Sciatic nerve (tissue), 1 donor: ENCODE data around the gene DUOXA2. TPM values are rescaled to one million over a fixed set of nuclear protein-coding genes. Genes with fewer than 3 reads are reported as not detected.

ENCODE experiments used
- total RNA-seq: library from RNA; stranded (reverse); fragmentation: NEBNext Ultra II Directional; extraction: Animal tissue kit (Norgen Biotek cat#: 25700); gene quantifications from one replicate; pipeline ENCODE4 v1.2.1, GENCODE V29; 2021
- donor health status: DM: no; HTN: no; CAD: no.

DUOXA2 gene
- total RNA-seq, 1 donor from 2014 or later, result not detected

Other genes with a start within 250 kb of the DUOXA2 start
- gene TERB2, start 157.6 kb upstream of the DUOXA2 start, total RNA-seq, result not detected
- gene SORD, start 91.1 kb upstream of the DUOXA2 start, total RNA-seq, result 15.4 TPM
- 1.5 TPM for gene DUOX2, start 154 bp upstream of the DUOXA2 start, total RNA-seq
- gene DUOXA1, start 15.6 kb downstream of the DUOXA2 start, total RNA-seq, result 5.9 TPM
- gene DUOX1, start 15.7 kb downstream of the DUOXA2 start, total RNA-seq, result 5.9 TPM
- 15.4 TPM for gene SHF, start 73.6 kb downstream of the DUOXA2 start, total RNA-seq
- gene SLC28A2, start 137.9 kb downstream of the DUOXA2 start, total RNA-seq, result not detected